A673 (cell line): ENCODE results near the gene YIPF1. TPM values are rescaled to one million over a fixed set of nuclear protein-coding genes. Genes with fewer than 3 reads are reported as not detected.

Experiments
- BruUV-seq: library from RNA; stranded (reverse); fragments of 400-500 nt; replicated peaks from 2 replicates; lab custom pipeline; 2021; lab: Mats Ljungman, UMichigan
- CTCF ChIA-PET: fragments of 300-600 bp; sonication (Branson Sonifier 250); formaldehyde crosslinking; loops from one replicate; lab custom pipeline; 2022; ENCODE audit warnings: antibody characterized with exemption; lab: Charles Lee
- POLR2A ChIA-PET: fragments of 300-600 bp; sonication (Branson Sonifier 250); formaldehyde crosslinking; loops from one replicate; lab custom pipeline; 2022; ENCODE audit warnings: antibody characterized with exemption; ENCODE audit not compliant: low non-redundant PET; lab: Charles Lee
- DNase-seq: peaks from one replicate; pipeline ENCODE4 v3.0.0-alpha.2; 2015; ENCODE audit warnings: low spot score
- H3K27ac ChIP-seq: fragments of 200-600 bp; sonication (generic); 2 replicates; pipeline ENCODE4 v1.5.1; 2016; ENCODE audit warnings: mixed run types, low read depth, mild to moderate bottlenecking, mixed read lengths, antibody characterized with exemption, low read length; ENCODE audit not compliant: poor library complexity, severe bottlenecking
- H3K27me3 ChIP-seq: fragments of 200-600 bp; sonication (generic); replicated peaks from 2 replicates; pipeline ENCODE4 v1.6.1; 2017; ENCODE audit warnings: mixed run types, low read depth, mild to moderate bottlenecking, mixed read lengths, antibody characterized with exemption, low read length; ENCODE audit not compliant: insufficient read depth, poor library complexity
- H3K36me3 ChIP-seq: fragments of 200-600 bp; sonication (generic); 2 replicates; pipeline ENCODE4 v1.6.1; 2016; ENCODE audit warnings: mixed run types, mild to moderate bottlenecking, mixed read lengths, antibody characterized with exemption, low read length; ENCODE audit not compliant: insufficient read depth, poor library complexity, severe bottlenecking
- H3K4me1 ChIP-seq: fragments of 200-600 bp; sonication (generic); 2 replicates; pipeline ENCODE4 v1.6.1; 2017; ENCODE audit warnings: mixed run types, mild to moderate bottlenecking, mixed read lengths, antibody characterized with exemption, low read length; ENCODE audit not compliant: insufficient read depth, poor library complexity, severe bottlenecking
- H3K4me3 ChIP-seq: fragments of 200-600 bp; sonication (generic); 2 replicates; pipeline ENCODE4 v1.5.1; 2016; ENCODE audit warnings: low read depth, mixed run types, mild to moderate bottlenecking, mixed read lengths, low read length; ENCODE audit not compliant: poor library complexity, severe bottlenecking
- H3K9me3 ChIP-seq: fragments of 200-600 bp; sonication (generic); 2 replicates; pipeline ENCODE4 v1.6.1; 2016; ENCODE audit warnings: mixed run types, low read depth, mild to moderate bottlenecking, mixed read lengths, antibody characterized with exemption, low read length; ENCODE audit not compliant: poor library complexity, severe bottlenecking
- EZH2 ChIP-seq: fragments of 200-600 bp; sonication (generic); IDR thresholded peaks from 2 replicates; pipeline ENCODE4 v1.6.1; 2017; ENCODE audit warnings: borderline replicate concordance, low read depth, mild to moderate bottlenecking, mixed read lengths, antibody characterized with exemption, low read length; ENCODE audit not compliant: poor library complexity, severe bottlenecking
- intact Hi-C: fragments of 100-400 bp; cut with micrococcal nuclease; formaldehyde crosslinking; loops from one replicate; pipeline ENCODE4 v1.10.0; 2022; ENCODE audit not compliant: unreplicated experiment
- total RNA-seq: library from RNA; stranded (reverse); gene quantifications from 2 replicates; pipeline ENCODE4 v1.2.3, GENCODE V29; 2021
- TF ChIP-seq, protein P1 (sequence below): fragments of 300-800, 200-600 bp; sonication (generic); conservative IDR thresholded peaks from 2 replicates; pipeline ENCODE4 v1.5.1; 2017; ENCODE audit warnings: low read depth, mild to moderate bottlenecking, antibody characterized with exemption, low read length, moderate library complexity, mixed read lengths

Gene YIPF1
- total RNA-seq, 1 experiment from 2014 or later: 8.5 TPM

DNA sequence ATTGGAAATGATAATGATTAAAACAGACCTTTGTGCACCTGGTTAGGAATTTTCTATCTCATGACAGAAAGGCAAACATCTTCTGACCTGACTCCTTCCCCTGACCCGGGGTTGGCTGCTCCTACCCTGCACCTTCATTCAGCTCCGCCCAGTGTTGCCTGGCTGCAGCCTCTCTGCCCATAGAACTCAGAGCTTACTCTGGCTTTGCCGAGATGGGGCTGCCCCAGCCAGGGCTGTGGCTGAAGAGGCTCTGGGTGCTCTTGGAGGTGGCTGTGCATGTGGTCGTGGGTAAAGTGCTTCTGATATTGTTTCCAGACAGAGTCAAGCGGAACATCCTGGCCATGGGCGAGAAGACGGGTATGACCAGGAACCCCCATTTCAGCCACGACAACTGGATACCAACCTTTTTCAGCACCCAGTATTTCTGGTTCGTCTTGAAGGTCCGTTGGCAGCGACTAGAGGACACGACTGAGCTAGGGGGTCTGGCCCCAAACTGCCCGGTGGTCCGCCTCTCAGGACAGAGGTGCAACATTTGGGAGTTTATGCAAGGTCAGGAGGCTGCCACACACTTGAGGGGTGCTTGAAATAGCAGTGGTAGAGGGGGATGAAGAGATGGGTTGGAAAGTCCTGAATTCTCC lies 4.5 kb upstream of the YIPF1 start, which contains the start of gene DIO1:
Gene DIO1, plus strand, starts transcription at position 189 of the 638 bp plus-strand sequence. Its CDS starts 24 bp downstream, at position 213.
- Histone ChIP-seq H3K4me1 (no peaks in the 10 kb centered on the region), H3K27ac (no peak within 1 kb of the TSS), H3K9me3 (no peaks in the 10 kb centered on the region), H3K27me3 (no peaks in the 10 kb centered on the region), H3K4me3 (no peak within 1 kb of the TSS), H3K36me3 (no peaks in the 10 kb centered on the region)
- CTCF ChIA-PET: no interaction called here
- BruUV-seq: no TSS peak
- DNase-seq: no peak
- no peak for TF ChIP-seq EZH2
- TF ChIP-seq, protein P1, sequence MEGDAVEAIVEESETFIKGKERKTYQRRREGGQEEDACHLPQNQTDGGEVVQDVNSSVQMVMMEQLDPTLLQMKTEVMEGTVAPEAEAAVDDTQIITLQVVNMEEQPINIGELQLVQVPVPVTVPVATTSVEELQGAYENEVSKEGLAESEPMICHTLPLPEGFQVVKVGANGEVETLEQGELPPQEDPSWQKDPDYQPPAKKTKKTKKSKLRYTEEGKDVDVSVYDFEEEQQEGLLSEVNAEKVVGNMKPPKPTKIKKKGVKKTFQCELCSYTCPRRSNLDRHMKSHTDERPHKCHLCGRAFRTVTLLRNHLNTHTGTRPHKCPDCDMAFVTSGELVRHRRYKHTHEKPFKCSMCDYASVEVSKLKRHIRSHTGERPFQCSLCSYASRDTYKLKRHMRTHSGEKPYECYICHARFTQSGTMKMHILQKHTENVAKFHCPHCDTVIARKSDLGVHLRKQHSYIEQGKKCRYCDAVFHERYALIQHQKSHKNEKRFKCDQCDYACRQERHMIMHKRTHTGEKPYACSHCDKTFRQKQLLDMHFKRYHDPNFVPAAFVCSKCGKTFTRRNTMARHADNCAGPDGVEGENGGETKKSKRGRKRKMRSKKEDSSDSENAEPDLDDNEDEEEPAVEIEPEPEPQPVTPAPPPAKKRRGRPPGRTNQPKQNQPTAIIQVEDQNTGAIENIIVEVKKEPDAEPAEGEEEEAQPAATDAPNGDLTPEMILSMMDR: no peak
- POLR2A ChIA-PET: no interaction called here
- intact Hi-C loops: no loop called here

DNA sequence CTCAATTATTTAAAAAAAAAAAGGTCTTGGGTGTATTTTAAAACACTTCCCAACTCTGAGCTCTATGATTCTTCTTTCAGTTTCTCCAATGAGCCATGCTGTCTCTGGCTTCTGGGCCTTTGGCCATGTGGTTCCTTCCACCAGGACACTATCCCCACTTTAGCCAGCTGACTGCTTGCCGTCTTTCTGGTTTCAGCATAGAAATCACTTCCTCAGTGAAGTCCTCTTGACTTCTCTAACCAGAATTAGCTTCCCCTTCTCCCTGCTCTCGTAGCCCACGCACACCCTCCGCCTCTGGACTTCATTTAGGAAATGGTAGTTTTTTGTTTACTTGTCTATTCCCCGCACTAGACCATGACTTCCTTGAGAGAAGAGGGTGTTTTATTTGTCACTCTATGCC lies 3.3 kb upstream of the YIPF1 start:
- POLR2A ChIA-PET: no interaction called here
- CTCF ChIA-PET: no interaction called here

DNA sequence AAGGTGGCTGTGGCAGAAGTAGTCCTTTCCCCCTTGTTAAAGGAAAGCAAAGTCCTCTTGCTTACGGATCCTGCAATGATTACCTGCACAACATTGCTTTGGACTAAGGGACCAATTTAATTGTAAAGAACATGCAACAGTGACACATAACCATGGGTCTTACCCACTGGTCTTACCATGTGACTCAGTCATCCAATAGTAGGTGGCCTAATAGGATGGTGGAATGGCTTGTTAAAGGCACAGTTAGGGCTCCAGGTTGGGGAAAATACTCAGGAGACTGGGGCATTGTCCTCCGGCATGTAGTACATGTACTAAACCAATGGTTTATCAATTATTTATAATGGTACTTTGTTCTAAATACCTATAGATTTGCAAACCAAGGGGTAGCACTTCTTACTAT lies 2.1 kb upstream of the YIPF1 start:
- Histone ChIP-seq H3K36me3 (no peaks in the 10 kb centered on the region), H3K4me1 (no peaks in the 10 kb centered on the region), H3K27ac (no peak overlapping the region), H3K27me3 (no peaks in the 10 kb centered on the region), H3K4me3 (no peak overlapping the region), H3K9me3 (no peaks in the 10 kb centered on the region)
- no TSS peak for BruUV-seq
- ChIA-PET POLR2A (no interaction called here), CTCF (no interaction called here)
- DNase-seq: no peak
- intact Hi-C loops: no loop called here
- no peak for TF ChIP-seq EZH2
- TF ChIP-seq, protein P1: no peak

More for the DNA sequence above, 3.3 kb upstream of the YIPF1 start:
- DNase-seq: no peak
- TF ChIP-seq EZH2: no peak
- TF ChIP-seq, protein P1: no peak
- no TSS peak for BruUV-seq
- H3K27me3 ChIP-seq: no peaks in the 10 kb centered on the region
- H3K4me3 ChIP-seq: no peak overlapping the region
- no peak overlapping the region for H3K27ac ChIP-seq
- H3K4me1 ChIP-seq: no peaks in the 10 kb centered on the region
- no peaks in the 10 kb centered on the region for H3K9me3 ChIP-seq
- no peaks in the 10 kb centered on the region for H3K36me3 ChIP-seq
- intact Hi-C loops: no loop called here
